GM21786 (cell line): ENCODE results near the gene CORO2A.
"Not testable (repeated sequence)": the region's sequence is repeated elsewhere in the genome, so short reads cannot be mapped to it uniquely, and the experiment has no call there.

Source experiments
- ATAC-seq: cut with Tn5 transposase; IDR thresholded peaks from one replicate; pipeline ENCODE4 v1.9.1; 2021; ENCODE audit not compliant: unreplicated experiment

Gene CORO2A

GRCh38 chr9:98144631-98145030 is 47.8 kb downstream of the CORO2A start:
- no peak for ATAC-seq

- no peak for ATAC-seq
Measured at GRCh38 chr9:98144076-98144475, 48.4 kb downstream of the CORO2A start.

- ATAC-seq = no peak
Measured at GRCh38 chr9:98142925-98143481, 49.4 kb downstream of the CORO2A start.

GRCh38 chr9:98142182-98142907 is 50.1 kb downstream of the CORO2A start:
- no peak for ATAC-seq

GRCh38 chr9:98140503-98140902 is 51.9 kb downstream of the CORO2A start:
- no peak for ATAC-seq

GRCh38 chr9:98136489-98136888 is 55.9 kb downstream of the CORO2A start:
- no peak for ATAC-seq

- ATAC-seq = no peak
Measured at GRCh38 chr9:98135938-98136337, 56.5 kb downstream of the CORO2A start.

GRCh38 chr9:98135558-98135934 is 56.9 kb downstream of the CORO2A start:
- no peak for ATAC-seq

- no peak for ATAC-seq
Measured at GRCh38 chr9:98134702-98135557, 57.5 kb downstream of the CORO2A start.

- ATAC-seq = peak; percentile 50
Measured at GRCh38 chr9:98132806-98133631, 59.4 kb downstream of the CORO2A start.

GRCh38 chr9:98132158-98132557 is 60.3 kb downstream of the CORO2A start:
- ATAC-seq = no peak

GRCh38 chr9:98130576-98131228 is 61.7 kb downstream of the CORO2A start:
- ATAC-seq = no peak

GRCh38 chr9:98130060-98130459 is 62.4 kb downstream of the CORO2A start:
- not testable (repeated sequence) for ATAC-seq

- ATAC-seq = peak; percentile 82
Measured at GRCh38 chr9:98129451-98129881, 63.0 kb downstream of the CORO2A start.

GRCh38 chr9:98128316-98128715 is 64.1 kb downstream of the CORO2A start:
- no peak for ATAC-seq

- no peak for ATAC-seq
Measured at GRCh38 chr9:98127226-98127625, 65.2 kb downstream of the CORO2A start.

GRCh38 chr9:98124637-98125426 is 67.6 kb downstream of the CORO2A start:
- no peak for ATAC-seq

GRCh38 chr9:98124091-98124490 is 68.3 kb downstream of the CORO2A start:
- not testable (repeated sequence) for ATAC-seq

- no peak for ATAC-seq
Measured at GRCh38 chr9:98121058-98121457, 71.4 kb downstream of the CORO2A start.

- no peak for ATAC-seq
Measured at GRCh38 chr9:98120476-98120875, 72.0 kb downstream of the CORO2A start.
